ENCODE measurements around the gene GRAMD4.

The GRAMD4 gene

GRCh38 chr22:46650078-46650810, 30.1 kb downstream of the GRAMD4 start:
- POLR2A ChIA-PET (ENCODE audit: low non-redundant PET), result no interaction called here
- peak overlapping the region; percentile 68 for H3K27ac ChIP-seq
- no peak for TF ChIP-seq CTCF (conservative IDR thresholded peaks at IDR 0.05; ENCODE audit: low read depth)
- CTCF ChIA-PET, result no interaction called here
- no peak for DNase-seq (ENCODE audit: low spot score)

DNA sequence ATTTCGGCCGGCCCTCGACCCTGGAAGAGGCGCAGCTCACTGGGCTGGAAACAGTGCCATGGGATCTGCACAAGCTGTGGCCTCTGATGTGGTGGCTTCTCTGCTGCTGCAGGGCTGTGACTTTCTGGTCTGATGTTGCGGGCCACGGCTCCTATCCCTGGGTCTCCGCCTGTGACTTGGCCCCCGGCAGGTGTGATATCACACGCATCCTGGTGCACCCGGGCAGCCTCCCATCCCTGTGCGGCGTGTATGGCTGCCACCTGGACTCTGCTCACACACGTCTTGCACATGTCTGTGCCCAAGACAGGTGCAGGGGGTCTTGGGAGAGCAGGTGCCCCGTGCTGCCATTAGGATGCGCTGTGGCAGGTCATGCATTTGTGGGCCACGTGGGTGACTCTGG, 31.1 kb downstream of the GRAMD4 start:
- POLR2A ChIA-PET (ENCODE audit: low non-redundant PET), result no interaction called here
- CTCF ChIA-PET, result no interaction called here

GRCh38 chr22:46652081-46652846, 32.1 kb downstream of the GRAMD4 start:
- peak overlapping the region; percentile 10; the same call in 1 of the 2 replicates for H3K27ac ChIP-seq
- ChIA-PET CTCF (no interaction called here), POLR2A (ENCODE audit: low non-redundant PET) (no interaction called here)
- DNase-seq (ENCODE audit: low spot score), result no peak
- no peak for TF ChIP-seq CTCF (conservative IDR thresholded peaks at IDR 0.05; ENCODE audit: low read depth)

More for the DNA sequence above, 31.1 kb downstream of the GRAMD4 start:
- DNase-seq (ENCODE audit: low spot score), result no peak
- H3K27ac ChIP-seq, result no peak overlapping the region
- TF ChIP-seq CTCF (conservative IDR thresholded peaks at IDR 0.05; ENCODE audit: low read depth), result no peak

DNA sequence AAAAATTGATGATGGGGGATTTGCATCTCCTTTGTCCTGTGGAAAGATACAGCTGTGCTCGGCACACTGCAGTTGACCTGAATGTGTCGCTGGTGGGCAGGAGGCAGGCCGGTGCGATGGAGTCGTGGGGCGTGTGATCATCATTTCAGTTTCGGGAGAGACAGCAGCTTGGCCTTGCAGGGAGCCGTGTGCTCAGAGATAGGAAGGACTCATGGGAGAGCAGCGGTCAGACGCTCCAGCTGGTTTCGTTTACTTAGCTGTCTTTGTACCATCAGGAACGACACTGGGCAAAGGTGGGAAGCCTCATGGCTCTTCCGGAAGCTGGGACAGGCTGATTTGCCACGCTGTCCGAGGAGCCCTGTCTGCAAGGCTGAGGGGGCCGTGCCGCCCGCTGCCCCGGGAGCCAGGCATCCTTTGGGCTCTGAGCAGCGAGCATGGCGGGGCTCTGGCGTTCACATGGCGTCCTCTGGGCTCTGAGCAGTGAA, 32.7 kb downstream of the GRAMD4 start:
- TF ChIP-seq CTCF (conservative IDR thresholded peaks at IDR 0.05; ENCODE audit: low read depth), result no peak
- POLR2A ChIA-PET (ENCODE audit: low non-redundant PET), result no interaction called here
- CTCF ChIA-PET, result no interaction called here
- DNase-seq (ENCODE audit: low spot score), result no peak
- H3K27ac ChIP-seq, result peak overlapping the region; percentile 10; the same call in 1 of the 2 replicates

DNA sequence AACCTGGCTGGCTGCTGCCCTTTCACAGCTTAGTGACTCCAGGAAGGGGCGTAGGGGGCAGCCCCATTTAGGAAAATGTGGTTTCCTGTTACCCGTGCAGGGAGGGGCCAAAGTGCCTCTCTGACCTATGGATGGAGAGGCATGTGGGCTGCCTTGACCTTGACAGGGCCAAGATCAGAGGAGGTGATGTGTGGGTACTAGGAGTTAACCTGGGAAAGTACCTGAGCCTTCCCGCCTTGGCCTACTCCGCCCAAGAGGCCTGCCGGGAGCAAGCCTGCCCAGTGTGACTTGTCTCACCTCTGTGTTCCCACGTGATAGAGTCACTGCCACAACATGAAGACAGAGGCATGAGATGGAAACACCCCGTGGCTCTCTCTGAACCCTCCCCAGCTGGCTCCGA, 33.4 kb downstream of the GRAMD4 start:
- peak overlapping the region; percentile 10; the same call in 1 of the 2 replicates for H3K27ac ChIP-seq
- ChIA-PET CTCF (no interaction called here), POLR2A (ENCODE audit: low non-redundant PET) (no interaction called here)
- DNase-seq (ENCODE audit: low spot score), result no peak
- no peak for TF ChIP-seq CTCF (conservative IDR thresholded peaks at IDR 0.05; ENCODE audit: low read depth)

GRCh38 chr22:46654426-46654825, 34.2 kb downstream of the GRAMD4 start:
- H3K27ac ChIP-seq, result peak overlapping the region; percentile 77; the same call in 1 of the 2 replicates
- ChIA-PET CTCF (interaction anchor here (0.6 to 0.8 kb wide), 2 partner anchors 101 to 121 kb away, joined by 3 read pairs; no protein-coding TSS in a partner anchor), POLR2A (ENCODE audit: low non-redundant PET) (no interaction called here)
- no peak for TF ChIP-seq CTCF (conservative IDR thresholded peaks at IDR 0.05; ENCODE audit: low read depth)
- DNase-seq (ENCODE audit: low spot score), result no peak

All from RWPE1 (cell line).